ENCODE measurements around the gene AMBP. TPM values are rescaled to one million over a fixed set of nuclear protein-coding genes. Genes with fewer than 3 reads are reported as not detected.

The AMBP gene
- total and polyA plus RNA-seq, 2 of the 13 experiments (the other 11 are each of a cell fraction or from before 2014, with no cell fraction given) = 1,510 to 2,580 TPM

- no peak for TF ChIP-seq ZNF362 (CRISPR knock-in tag; IDR thresholded peaks at IDR 0.05; ENCODE audit: borderline replicate concordance)
- TF ChIP-seq ZFP36L1 (CRISPR knock-in tag; IDR thresholded peaks at IDR 0.05) = no peak
- peak; percentile 88 for TF ChIP-seq ZMYM3 (CRISPR knock-in tag; IDR thresholded peaks at IDR 0.05)
- no peak for TF ChIP-seq AFF4 (CRISPR knock-in tag; IDR thresholded peaks at IDR 0.05)
- TF ChIP-seq ZNF629 (CRISPR knock-in tag; conservative IDR thresholded peaks at IDR 0.05) = peak; percentile 95
- TF ChIP-seq DRAP1 (CRISPR knock-in tag; IDR thresholded peaks at IDR 0.05) = no peak
Measured at GRCh38 chr9:114039484-114039883, 38.6 kb downstream of the AMBP start (continued).

- Histone ChIP-seq H3K79me2 (ENCODE audit: insufficient read depth, low read length) (no peaks in the 10 kb centered on the region), H3K27ac (ENCODE audit: extremely low read length, insufficient read depth, low read length) (no peak overlapping the region), H3K4me1 (ENCODE audit: insufficient read depth, low read length) (peaks cover 7% of the 10 kb centered on the region), H3K27me3 (ENCODE audit: control insufficient read depth in 1 of 2, insufficient read depth in 2 of 2, low read length in 2 of 2) (peaks cover 1 to 30% of the 10 kb centered on the region in 2 experiments; a peak in 3 of 5 replicates), H3K4me3 (replicated peaks in 1 of 3; ENCODE audit: insufficient read depth in 1 of 3, low read depth in 2 of 3, low read length in 3 of 3) (no peak overlapping the region), H2AFZ (ENCODE audit: low read length) (no peak overlapping the region), H3K9ac (ENCODE audit: insufficient read depth, low read depth, low read length) (no peak overlapping the region), H3K9me3 (ENCODE audit: low read length) (no peaks in the 10 kb centered on the region), H3K36me3 (replicated peaks in 1 of 2; ENCODE audit: control insufficient read depth in 1 of 2, insufficient read depth in 2 of 2, low read length in 2 of 2) (no peaks in the 10 kb centered on the region), H3K4me2 (ENCODE audit: low read depth, low read length) (no peak overlapping the region), H4K20me1 (ENCODE audit: insufficient read depth, low read length) (no peaks in the 10 kb centered on the region)
- TF ChIP-seq ZFP90 (CRISPR knock-in tag; IDR thresholded peaks at IDR 0.05; ENCODE audit: borderline replicate concordance) (no peak), ZNF629 (CRISPR knock-in tag; conservative IDR thresholded peaks at IDR 0.05) (peak; percentile 47; the same call in 1 of the 2 replicates)
- intact Hi-C loops (cut with micrococcal nuclease; ENCODE audit: unreplicated experiment) = no loop called here
- ATAC-seq (no peak), DNase-seq (ENCODE audit: low spot score) (no peak), FAIRE-seq (no peak)
- 68% methylated on average over 13 of the region's 13 CpGs for WGBS (ENCODE audit: low lambda C conversion rate)
- BruUV-seq (replicated peaks) = no TSS peak
- in situ Hi-C loops (cut with HindIII; ENCODE audit: extremely low pct_ligation_motif_present, low pct_unique_long_range_greater_than_20kb) = loop anchor here (25.0 kb wide), 1 partner anchor 302 kb away; no protein-coding TSS in a partner anchor
- ChIA-PET POLR2A (interaction anchor here (0.9 kb wide), 1 partner anchor 11 kb away, joined by 3 read pairs; no protein-coding TSS in a partner anchor), CTCF (ENCODE audit: low intra/inter-chr PET ratio, low total read pairs) (no interaction called here)
Measured at GRCh38 chr9:114038724-114039313, 39.3 kb downstream of the AMBP start.
